ENCODE results near the gene CAPN5.
"Not testable (repeated sequence)": the region's sequence is repeated elsewhere in the genome, so short reads cannot be mapped to it uniquely, and the experiment has no call there.

The CAPN5 gene

DNA sequence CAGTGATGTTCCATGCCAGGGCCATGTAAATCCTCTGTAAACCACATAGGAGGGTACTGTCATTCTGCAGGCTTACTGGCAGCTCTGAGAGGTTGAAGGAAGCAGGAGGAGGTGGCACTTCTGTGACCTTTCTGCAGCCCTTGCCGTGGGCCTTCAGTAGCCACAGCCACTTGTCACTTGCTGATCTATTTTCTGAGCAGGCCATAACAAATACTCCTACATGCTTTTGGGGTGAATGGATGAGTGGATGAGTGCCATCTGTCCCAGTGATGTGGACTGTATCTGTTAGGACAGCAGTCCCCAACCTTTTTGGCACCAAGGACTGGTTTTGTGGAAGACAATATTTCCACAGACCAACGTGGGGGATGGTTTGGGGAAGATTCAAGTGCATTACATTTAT is 22.4 kb upstream of the CAPN5 start:
- DNase-seq: no peak

DNA sequence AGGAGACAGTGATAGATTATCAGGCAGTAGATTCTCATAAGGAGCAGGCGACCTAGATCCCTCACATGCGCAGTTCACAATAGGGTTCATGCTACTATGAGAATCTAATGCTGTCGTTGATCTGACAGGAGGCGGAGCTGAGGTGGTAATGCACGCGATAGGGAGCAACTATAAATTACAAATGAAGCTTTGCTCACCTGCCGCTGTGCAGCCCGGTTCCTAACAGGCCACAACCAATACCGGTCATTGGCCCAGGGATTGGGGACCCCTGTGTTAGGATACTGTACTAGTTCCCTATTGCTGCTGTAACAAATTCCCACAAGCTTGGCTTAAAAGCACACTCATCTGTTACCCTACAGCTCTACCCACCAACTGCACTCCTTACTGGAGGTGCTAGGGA is 21.9 kb upstream of the CAPN5 start:
- no peak for DNase-seq

DNA sequence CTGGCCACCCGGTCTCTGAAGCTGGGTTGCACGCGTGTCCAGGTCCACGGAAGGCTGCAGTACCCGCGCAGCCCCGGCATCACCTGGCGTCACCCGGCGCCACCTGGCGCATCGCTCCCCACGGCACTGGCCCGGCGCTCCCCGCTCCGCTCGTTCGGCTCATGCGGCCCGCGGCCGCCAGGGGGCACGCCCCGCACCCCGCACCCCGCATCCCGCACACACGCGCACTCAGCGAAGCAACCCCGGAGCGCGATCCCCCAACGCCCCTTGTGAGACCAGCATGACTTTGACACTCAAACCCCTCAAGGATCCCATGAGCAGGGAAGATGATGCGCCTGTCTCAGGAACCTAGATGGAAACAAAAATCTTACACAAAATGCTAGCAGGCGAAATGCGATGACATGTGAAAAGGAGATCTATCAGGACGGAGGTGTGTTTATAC is 20.7 kb upstream of the CAPN5 start:
- no peak for DNase-seq

DNA sequence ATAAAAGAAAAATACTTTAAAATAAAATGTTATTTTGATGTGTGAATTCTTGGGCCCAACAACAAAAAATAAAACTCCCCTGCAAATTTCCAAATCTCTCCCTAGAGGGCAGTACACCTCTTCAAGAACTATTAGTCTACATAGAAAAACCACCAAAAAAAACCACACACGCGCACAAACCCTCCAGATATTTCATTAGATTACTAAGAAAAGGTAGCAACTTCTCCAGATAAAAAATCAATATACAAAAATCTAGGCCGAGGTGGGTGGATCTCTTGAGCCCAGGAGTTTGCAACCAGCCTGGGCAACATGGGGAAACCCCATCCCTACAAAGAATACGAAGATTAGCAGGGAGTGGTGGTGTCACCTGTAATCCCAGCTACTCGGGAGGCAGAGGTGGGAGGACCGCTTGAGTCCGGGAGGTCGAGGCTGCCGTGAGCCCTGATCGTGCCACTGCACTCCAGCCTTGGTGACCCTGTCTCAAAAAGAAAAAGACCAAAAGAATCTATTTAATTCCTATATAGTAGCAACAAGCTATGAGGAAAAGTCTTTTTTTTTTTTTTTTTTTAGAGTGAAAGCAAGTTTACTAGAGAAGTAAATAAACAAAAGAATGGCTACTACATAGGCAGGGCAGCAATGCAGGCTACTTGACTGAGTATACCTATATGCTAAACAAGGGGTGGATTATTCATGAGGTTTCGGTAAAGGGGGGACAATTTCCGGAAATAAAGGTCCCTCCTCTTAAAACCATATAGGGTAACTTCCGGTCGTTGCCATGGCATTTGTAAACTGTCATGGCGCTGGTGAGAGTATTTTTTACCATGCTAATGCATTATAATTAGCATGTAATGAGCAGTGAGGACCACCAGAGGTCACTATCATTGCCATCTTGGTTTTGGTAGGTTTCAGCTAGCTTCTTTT is 19.5 kb upstream of the CAPN5 start:
- DNase-seq: peak; percentile 86

DNA sequence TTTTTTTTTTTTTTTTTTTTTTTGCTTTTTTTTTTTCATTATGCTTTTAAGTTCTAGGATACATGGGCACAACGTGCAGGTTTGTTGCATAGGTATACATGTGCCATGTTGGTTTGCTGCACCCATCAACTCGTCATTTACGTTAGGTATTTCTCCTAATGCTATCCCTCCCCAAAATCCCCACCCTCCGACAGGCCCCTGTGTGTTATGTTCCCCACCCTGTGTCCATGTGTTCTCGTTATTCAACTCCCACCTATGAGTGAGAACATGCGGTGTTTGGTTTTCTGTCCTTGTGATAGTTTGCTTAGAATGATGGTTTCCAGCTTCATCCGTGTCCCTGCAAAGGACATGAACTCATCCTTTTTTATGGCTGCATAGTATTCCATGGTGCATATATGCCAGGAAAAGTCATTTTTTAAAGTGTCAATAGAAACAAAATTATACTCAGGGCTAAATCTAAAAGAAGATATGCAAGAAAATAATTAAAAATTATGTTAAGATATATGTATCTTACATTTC is 18.8 kb upstream of the CAPN5 start:
- DNase-seq: not testable (repeated sequence)

DNA sequence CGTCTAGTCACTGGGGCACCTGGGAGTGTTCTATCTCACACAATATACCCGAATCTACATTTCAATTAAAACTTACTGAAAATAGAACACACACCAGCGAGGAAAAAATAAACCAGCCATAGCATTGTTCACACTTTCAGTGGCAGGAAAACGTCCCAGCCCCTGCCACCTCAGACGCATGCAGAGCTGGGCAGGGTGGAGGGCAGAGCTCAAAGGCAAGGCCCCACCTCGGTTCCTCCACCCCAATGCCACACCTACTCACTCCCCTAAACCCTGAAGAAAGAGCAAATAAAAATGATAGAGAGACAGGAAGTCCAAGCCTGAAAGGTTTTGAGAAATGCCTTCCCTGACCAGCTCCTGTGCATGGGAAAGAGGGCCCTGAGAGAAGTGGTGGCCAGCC is 17.7 kb upstream of the CAPN5 start:
- DNase-seq: no peak

DNA sequence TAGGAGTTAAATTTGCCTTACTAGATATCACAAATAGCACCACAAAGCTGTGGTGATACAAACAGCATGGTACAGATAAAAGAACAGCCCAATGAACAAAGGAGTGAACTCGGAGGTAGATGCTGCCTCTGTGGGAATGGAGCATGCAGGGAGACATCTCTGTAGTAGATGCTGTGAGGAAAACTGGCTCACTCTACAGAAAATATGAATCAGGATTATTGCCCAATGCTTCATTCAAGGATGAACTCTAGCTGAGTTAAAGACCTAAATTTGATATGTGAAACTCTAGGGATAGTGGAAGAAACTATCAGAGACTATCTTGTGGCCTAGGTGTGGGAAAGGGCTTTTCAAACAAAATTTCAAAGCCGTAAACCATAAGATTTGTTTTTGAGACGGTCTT is 15.3 kb upstream of the CAPN5 start:
- DNase-seq: no peak

DNA sequence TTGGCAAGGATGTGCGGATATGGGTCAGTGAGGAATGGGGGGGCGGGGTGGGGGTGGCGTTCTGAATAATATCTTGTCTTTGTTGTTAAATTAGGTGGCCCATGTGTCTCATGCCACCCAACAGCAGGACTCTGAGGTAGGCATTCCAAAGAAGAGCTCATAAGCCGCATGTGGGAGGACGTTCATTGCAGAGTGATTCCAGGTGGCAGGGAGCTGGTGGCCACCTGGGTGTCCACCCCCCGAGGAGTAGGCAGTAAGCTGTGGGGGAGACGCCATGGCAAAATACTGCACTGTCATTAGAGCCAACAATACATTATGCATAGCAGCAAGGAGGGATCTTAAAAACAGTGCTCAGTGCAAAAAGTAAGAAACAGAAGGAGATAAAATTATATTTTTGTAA is 14.3 kb upstream of the CAPN5 start:
- no peak for DNase-seq

DNA sequence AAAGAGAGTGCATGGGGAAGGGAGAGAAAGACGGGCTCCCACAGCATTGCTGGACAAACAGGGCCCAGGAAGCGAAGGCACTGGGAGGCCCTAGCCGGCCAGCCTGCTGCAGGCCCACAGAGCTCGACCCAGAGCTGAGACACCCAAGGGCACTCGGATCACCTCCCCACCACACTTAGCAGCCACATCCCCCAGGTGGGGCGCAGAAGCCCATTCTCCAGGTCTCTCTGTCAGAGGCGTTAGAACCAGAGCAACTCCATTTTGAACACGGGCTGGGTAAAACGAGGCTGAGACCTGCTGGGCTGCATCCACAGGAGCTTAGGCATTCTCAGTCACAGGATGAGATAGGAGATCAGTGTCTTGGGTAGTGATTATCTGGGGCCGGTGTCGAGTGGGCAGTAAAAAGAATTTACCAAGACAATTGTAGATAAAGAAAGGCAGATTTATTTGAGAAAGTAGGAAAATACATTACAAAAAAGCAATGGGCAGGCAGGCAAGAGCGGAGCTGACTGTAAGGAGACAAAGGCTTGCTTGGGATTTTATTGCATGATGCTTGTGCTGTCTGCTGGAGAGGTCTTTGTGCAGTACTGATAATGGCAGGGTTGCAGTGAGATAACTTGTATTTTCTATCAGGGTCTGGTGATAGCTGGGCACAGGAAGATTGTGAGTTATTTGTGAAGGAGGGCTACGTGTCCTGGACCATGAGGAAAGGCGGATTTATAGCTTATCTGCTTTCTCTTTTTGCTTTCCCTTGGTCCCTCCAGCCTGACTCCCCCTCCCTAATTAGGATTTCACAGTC is 13.4 kb upstream of the CAPN5 start:
- no peak for DNase-seq

DNA sequence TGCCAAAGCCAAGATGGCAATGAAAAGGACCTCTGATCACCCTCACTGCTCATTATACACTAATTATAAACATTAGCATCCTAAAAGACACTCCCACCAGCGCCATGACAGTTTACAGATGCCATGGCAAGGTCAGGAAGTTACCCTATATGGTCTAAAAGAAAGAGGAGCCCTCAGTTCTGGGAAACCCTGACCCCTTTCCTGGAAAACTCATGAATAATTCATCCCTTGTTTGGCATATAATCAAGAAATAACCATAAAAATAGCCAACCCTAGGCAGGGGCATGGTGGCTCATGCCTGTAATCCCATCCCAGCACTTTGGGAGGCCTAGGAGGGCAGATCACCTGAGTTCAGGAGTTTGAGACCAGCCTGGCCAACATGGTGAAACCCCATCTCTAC is 12.7 kb upstream of the CAPN5 start:
- no peak for DNase-seq

DNA sequence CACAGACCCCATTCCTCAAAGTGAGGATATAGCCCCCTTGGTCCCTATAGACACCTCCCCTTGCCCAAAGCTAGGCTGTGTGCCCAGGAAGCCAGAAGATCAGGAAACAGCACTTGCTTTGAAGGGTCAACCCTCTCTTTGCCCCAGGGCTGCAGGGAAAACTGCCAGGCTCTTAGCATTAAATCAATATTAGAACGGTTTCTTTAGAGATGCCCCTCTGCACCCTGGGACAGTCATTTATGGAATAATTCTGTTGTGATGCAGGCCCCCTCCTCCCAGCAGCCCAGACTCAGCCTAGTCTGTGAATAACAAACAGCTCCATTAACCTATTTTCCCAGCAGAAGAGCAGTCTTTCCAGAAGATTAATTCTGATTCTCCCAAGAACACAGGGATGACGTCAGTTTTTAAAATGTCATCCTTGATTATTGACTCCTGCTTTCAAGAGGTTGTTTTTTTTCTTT is 11.6 kb upstream of the CAPN5 start:
- no peak for DNase-seq

DNA sequence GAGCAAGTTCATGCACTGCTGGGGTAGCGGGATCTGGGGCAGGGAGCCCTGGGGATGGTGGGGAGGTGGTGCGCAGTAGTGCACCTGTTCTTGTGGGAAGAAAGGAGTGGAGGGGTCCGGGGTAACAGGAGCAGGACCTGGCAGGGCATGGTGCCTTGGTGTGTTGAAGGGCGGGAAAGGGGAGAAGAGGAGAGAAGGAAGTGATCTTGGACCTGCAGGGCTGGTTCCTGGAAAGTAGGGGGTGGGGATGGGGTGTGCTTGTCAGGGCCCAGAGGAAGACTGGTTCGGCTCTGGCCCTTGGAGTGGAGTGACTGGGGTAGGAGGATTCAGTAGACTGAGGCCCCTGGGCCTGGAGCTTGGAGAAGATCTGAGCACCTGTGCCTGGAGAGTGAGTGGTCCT is 10.9 kb upstream of the CAPN5 start:
- no peak for DNase-seq

DNA sequence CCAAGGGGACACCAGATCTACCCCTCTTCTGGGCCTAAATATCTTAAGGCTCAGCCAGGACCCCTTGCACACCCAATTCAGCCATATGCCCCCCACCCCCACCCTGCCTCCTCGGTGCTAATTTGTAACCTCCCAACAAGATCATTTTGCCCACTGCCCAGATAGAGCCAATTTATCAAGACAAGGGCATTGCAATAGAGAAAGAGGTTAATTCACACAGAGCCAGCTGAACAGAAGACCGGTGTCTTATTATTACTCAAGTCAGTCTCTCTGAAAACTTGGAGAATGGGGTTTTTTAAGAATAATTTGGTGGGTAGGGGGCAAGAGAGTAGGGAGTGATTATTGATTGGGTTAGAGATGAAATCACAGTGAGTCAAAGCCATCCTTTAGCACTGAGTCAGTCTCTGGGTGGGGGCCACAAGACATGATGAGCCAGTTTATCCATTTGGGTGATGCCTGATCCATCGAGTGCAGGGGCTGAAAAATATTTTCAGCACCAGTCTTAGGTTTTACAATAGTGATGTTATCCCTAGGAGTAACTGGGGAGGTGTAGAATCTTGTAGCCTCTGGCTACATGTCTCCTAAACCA is 9.9 kb upstream of the CAPN5 start:
- no peak for DNase-seq

DNA sequence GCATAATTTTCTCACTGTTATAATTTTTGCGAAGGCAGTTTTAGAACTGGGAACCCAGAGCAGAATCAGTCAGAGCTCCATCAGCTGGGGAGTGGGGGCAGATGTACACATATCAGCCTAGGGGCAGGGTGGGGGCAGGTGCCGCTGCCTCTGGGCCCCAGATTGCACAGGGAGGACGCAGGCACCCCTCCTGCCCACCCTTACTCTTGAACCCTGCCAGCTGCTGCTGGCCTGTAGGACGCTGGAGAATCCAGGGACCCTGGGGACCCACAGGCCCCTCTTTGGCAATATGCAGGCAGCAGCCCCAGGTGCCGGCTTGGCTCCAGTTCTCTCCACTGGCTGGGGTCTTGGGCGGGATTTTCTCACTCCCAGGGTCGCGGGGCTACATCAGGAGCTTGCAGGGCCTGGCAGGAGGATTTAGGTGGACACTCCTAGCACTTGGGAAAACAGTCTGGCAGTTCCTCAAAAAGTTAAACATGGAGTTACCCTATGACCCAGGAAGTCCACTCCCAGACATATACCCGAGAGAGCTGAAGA is 8.8 kb upstream of the CAPN5 start:
- DNase-seq: no peak

DNA sequence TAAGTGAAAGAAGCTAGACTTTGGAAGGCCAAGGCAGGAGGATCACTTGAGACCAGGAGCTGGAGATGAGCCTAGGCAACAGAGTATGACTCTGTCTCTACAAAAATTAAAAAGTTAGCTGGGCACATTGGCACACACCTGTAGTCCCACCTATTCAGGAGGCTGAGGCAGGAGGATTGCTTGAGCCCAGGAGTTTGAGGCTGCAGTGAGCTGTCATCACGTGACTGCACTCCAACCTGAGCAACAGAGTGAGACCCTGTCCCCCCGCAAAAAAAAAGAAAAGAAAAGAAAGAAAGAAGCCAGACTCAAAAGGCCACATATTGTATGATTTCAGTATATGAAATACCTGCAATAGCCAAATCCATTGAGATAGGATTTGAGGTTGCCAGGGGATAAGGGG is 7.9 kb upstream of the CAPN5 start:
- DNase-seq: no peak

DNA sequence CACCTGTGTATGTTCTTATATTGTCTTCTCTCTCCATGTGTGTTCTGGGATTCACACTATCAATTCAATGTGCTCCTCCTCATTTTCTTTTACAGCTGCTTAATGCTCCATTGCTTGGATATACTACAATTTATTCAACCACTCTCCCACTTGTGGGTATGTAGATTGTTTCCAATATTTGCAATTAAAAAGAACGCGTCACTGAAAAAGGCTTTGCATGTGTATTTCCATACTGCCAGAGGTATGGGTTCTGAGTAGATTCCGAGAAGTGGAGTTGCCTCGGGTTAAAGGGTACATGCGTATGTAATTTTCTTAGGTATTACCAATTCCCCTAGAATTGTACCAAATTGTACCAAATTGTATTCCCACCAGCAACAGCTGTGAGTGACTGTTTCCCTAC is 7.0 kb upstream of the CAPN5 start:
- no peak for DNase-seq

DNA sequence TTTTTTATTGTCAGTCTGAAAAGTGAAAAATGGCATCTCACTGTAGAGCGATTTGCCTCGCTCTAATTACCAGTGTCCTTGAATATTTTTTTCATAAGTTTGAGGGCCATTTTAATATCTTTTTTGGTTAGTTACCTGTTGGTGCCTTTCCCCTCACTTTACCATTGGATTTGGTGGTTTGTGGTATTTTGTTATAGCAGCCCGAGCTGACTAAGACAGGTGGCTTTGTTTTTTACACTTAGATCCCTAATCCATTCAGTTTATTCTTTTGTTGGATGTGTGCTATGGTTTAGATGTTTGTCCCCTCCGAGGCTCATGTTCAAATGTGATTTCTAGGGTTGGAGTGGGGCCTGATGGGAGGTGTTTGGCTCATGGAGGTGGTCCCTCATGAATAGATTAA is 6.5 kb upstream of the CAPN5 start:
- DNase-seq: no peak

DNA sequence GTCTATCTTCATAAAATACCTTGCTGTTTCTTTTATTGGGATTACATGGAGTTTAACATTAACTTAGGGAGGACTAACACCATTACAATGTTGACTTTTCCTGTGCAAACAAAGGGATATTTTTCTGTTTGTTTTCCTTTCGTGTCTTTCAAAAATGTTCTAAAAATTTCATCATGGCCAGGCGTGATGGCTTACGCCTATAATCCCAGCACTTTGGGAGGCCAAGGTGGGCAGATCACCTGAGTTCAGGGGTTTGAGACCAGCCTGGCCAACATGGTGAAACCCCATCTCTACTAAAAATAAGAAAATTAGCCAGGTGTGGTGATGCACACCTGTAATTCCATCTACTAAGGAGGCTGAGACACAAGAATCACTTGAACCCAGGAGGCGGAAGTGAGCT is 5.5 kb upstream of the CAPN5 start:
- not testable (repeated sequence) for DNase-seq

DNA sequence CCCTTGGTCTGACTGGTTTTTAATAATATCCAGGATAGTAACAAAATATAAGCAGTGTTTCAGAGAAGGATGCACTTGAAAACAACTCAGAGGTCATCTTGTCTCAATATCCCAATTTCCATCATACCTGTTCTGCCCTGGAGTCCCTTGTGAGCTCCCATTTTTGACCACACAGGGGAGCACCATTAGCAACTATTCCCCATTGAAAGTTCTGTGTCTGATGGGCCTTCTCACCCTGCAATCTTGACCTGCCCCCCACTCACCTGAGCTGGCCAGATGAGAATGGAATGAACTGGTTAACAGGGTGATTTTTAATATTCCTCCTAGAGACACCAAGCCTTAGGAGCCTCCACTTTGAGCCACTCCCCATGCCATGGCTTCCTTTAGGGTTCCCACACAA is 3.8 kb upstream of the CAPN5 start:
- no peak for DNase-seq

DNA sequence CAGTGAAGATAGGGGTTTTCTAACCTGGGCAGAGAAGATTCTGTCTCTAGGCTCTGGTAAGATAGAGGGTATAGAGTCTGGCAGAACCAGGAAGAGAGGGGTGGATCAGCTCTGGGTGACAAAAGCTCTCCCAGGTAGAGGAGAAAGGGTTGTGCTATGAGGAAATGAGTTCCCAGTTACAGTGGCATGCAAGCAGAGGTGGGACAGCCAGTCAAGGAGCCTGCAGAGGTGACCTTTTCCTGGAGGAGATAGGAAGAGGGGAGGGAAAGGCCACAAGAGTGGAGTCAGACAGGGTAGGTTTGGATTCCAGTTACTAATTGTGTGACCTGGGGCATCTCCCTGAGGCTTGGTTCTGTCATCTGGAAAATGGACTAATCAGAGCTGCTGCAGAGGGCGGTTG is 3.4 kb upstream of the CAPN5 start:
- no peak for DNase-seq

DNA sequence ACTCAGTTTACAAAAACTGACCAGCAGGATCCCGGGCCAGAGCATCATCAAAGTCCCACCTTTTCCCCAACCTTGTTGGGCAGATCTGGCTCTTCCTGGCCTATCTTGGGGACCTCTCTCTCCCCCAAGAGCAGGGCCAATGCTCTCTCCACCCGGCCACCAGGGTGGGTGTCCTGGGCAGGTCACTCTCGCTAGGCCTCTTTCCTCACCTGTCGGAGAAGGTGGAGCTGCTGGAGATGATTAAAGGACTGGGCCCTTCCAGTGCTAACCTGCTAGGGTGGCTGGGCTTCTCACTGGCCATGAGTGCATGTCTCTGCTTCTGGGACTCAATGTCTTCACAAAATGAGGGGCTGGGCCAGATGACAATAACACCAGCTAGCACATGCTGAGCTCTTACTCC is 2.9 kb upstream of the CAPN5 start:
- DNase-seq: no peak

DNA sequence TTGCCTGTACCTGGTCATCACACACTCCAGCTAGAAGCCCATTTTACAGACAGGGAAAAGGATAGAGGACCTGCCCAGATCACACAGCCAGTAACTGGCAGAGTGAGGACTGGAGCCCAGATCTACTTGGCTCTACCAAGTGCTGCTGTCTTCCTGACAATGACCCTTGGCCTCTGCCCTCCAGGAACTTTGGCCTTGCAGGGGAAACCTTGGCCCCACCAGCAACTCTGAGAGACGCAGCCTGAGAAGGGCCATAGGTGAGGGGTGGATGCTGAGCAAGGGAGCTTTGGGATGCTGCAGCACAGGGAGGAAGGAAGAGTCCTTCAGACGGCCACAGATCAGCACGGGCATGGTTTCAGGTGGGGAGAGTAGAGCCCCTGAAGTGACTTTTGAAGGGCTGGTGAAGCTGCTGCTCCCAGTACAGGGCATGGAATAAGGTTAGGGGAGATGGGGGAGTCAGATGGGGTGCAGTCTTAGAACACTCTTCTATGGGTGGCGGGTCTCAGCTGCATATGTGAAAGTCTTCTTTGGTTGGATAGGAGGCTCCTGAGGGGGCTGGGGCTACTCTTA is 2.0 kb upstream of the CAPN5 start:
- DNase-seq: no peak

DNA sequence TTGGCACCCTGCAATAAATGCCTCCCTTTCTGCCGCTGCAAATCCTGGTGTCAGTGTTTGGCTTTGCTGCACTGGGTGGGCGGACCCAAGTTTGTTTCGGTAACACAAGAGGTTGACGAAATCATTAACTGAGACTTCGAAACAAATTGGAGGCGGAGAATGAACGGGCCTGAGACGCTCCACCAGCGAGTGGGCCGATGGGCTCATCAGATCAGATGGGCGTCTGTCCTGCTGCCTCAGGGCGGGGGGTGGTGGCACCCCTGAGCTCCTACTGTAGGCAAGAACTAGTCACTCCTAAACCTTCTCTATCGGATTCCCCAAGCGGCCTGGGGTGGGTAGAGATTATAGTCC is 918 bp upstream of the CAPN5 start:
- DNase-seq: no peak
